PC-3 (cell line): Measurements from ENCODE around the gene LIPA. TPM values are rescaled to one million over a fixed set of nuclear protein-coding genes. Genes with fewer than 3 reads are reported as not detected.

Source experiments
- ATAC-seq: fragments of 200-7000 bp; cut with Tn5 transposase; 2 replicates; pipeline ENCODE4 v1.9.1; 2020; ENCODE audit warnings: mild to moderate bottlenecking, moderate library complexity
- BruUV-seq: library from RNA; stranded (reverse); fragments of 400-500 nt; replicated peaks from 2 replicates; lab custom pipeline; 2021; lab: Mats Ljungman, UMichigan
- CTCF ChIA-PET: fragments of 300-600 bp; sonication (Branson Sonifier 250); formaldehyde crosslinking; loops from one replicate; lab custom pipeline; 2022; ENCODE audit warnings: antibody characterized with exemption; lab: Charles Lee
- POLR2A ChIA-PET: fragments of 300-600 bp; sonication (Branson Sonifier 250); formaldehyde crosslinking; loops from one replicate; lab custom pipeline; 2022; ENCODE audit warnings: antibody characterized with exemption; ENCODE audit not compliant: unreplicated experiment; lab: Charles Lee
- DNase-seq: peaks from one replicate; pipeline ENCODE4 v3.0.0-alpha.2; 2015
- H2AFZ ChIP-seq: fragments of 300-600 bp; sonication (generic); 2 replicates; pipeline ENCODE4 v1.6.0; 2016; ENCODE audit warnings: antibody characterized with exemption, low read length
- H3F3A ChIP-seq: fragments of 300-600 bp; sonication (generic); one replicate; pipeline ENCODE4 v1.6.0; 2017; ENCODE audit warnings: antibody characterized with exemption, low read length, control low read depth, mild to moderate bottlenecking; ENCODE audit not compliant: unreplicated experiment
- H3K27ac ChIP-seq: fragments of 300-600 bp; sonication (generic); 2 replicates; pipeline ENCODE4 v1.5.1; 2016; ENCODE audit warnings: mild to moderate bottlenecking, low read length
- H3K27me3 ChIP-seq: fragments of 300-600 bp; sonication (generic); 2 replicates; pipeline ENCODE4 v1.6.1; 2016; ENCODE audit warnings: low read length, mixed read lengths
- H3K36me3 ChIP-seq: fragments of 300-600 bp; sonication (generic); 2 replicates; pipeline ENCODE4 v1.6.1; 2016; ENCODE audit warnings: low read depth, mixed run types, low read length, mixed read lengths
- H3K4me1 ChIP-seq: fragments of 300-600 bp; sonication (generic); 2 replicates; pipeline ENCODE4 v1.5.1; 2016; ENCODE audit warnings: low read length; ENCODE audit not compliant: insufficient read depth
- H3K4me2 ChIP-seq: fragments of 300-600 bp; sonication (generic); 2 replicates; pipeline ENCODE4 v1.6.0; 2016; ENCODE audit warnings: low read length
- H3K4me3 ChIP-seq: fragments of 300-600 bp; sonication (generic); 2 replicates; pipeline ENCODE4 v1.5.1; 2016; ENCODE audit warnings: mild to moderate bottlenecking, low read length, mixed read lengths
- H3K79me2 ChIP-seq: fragments of 300-600 bp; sonication (generic); 2 replicates; pipeline ENCODE4 v1.6.1; 2017; ENCODE audit warnings: low read length, mixed read lengths
- H3K9ac ChIP-seq: fragments of 300-600 bp; sonication (generic); 2 replicates; pipeline ENCODE4 v1.6.0; 2016; ENCODE audit warnings: mild to moderate bottlenecking, low read length
- H3K9me2 ChIP-seq: fragments of 300-600 bp; sonication (generic); replicated peaks from 2 replicates; pipeline ENCODE4 v1.6.1; 2016; ENCODE audit warnings: mixed run types, low read length, mixed read lengths
- H3K9me3 ChIP-seq: fragments of 300-600 bp; sonication (generic); 2 replicates; pipeline ENCODE4 v1.6.1; 2016; ENCODE audit warnings: low read length, mixed read lengths
- H4K20me1 ChIP-seq: fragments of 300-600 bp; sonication (generic); 2 replicates; pipeline ENCODE4 v1.6.1; 2016; ENCODE audit warnings: low read length, mixed read lengths
- EZH2 ChIP-seq: fragments of 300-600 bp; sonication (generic); IDR thresholded peaks from one replicate; pipeline ENCODE4 v1.6.1; 2017; ENCODE audit warnings: antibody characterized with exemption, mild to moderate bottlenecking, low read length; ENCODE audit not compliant: unreplicated experiment
- EZH2phosphoT487 ChIP-seq: fragments of 300-600 bp; sonication (generic); IDR thresholded peaks from 2 replicates; pipeline ENCODE4 v1.6.1; 2018; ENCODE audit warnings: mild to moderate bottlenecking, antibody characterized with exemption, low read length, borderline replicate concordance
- intact Hi-C: fragments of 100-400 bp; cut with micrococcal nuclease; formaldehyde crosslinking; loops from 2 replicates; pipeline ENCODE4 v1.9.0; 2023
- total RNA-seq: library from RNA; depleted of rRNA; stranded (reverse); fragments of >200 nt; gene quantifications from 2 replicates; pipeline ENCODE4 v1.2.3, GENCODE V29; 2014
- TF ChIP-seq, protein P1 (sequence below): fragments of 300-600 bp; sonication (generic); conservative IDR thresholded peaks from 2 replicates; pipeline ENCODE4 v1.5.1; 2017; ENCODE audit warnings: antibody characterized with exemption, low read depth, mild to moderate bottlenecking, low read length

LIPA gene
- total RNA-seq, 1 experiment from 2014 or later = 55.7 TPM

DNA sequence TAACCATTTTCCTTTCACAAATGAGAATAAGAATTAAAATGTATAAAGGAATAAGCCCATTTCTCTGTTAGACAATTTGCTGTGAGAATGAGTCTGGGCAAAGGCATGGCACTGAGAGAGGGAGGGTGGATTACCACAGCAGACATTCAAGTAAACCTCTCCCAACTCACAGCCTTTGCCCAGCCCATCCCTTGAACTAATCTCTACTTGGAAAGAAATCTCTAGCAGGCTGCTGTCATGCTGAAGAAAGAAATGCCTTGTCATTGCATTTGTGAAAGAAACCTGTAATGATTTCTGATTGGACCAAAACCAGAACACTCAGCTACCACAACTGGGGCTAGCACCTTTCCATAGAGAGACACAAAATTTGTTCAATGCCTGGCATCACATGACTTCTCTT lies 83.7 kb downstream of the LIPA start:
- BruUV-seq = no TSS peak
- Histone ChIP-seq H3K9ac (no peak overlapping the region), H4K20me1 (no peaks in the 10 kb centered on the region), H3K4me2 (no peak overlapping the region), H3K79me2 (no peaks in the 10 kb centered on the region), H3K4me1 (no peaks in the 10 kb centered on the region), H3K9me3 (no peaks in the 10 kb centered on the region), H3K36me3 (no peaks in the 10 kb centered on the region), H3K4me3 (no peak overlapping the region), H3K27me3 (no peaks in the 10 kb centered on the region; the same call in 1 of the 2 replicates), H2AFZ (no peak overlapping the region), H3F3A (no peaks in the 10 kb centered on the region), H3K27ac (no peak overlapping the region), H3K9me2 (no peaks in the 10 kb centered on the region)
- ATAC-seq (no peak), DNase-seq (no peak)
- TF ChIP-seq, protein P1, sequence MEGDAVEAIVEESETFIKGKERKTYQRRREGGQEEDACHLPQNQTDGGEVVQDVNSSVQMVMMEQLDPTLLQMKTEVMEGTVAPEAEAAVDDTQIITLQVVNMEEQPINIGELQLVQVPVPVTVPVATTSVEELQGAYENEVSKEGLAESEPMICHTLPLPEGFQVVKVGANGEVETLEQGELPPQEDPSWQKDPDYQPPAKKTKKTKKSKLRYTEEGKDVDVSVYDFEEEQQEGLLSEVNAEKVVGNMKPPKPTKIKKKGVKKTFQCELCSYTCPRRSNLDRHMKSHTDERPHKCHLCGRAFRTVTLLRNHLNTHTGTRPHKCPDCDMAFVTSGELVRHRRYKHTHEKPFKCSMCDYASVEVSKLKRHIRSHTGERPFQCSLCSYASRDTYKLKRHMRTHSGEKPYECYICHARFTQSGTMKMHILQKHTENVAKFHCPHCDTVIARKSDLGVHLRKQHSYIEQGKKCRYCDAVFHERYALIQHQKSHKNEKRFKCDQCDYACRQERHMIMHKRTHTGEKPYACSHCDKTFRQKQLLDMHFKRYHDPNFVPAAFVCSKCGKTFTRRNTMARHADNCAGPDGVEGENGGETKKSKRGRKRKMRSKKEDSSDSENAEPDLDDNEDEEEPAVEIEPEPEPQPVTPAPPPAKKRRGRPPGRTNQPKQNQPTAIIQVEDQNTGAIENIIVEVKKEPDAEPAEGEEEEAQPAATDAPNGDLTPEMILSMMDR = no peak
- no peak for TF ChIP-seq EZH2phosphoT487
- no peak for TF ChIP-seq EZH2
- intact Hi-C loops = no loop called here
- ChIA-PET CTCF (no interaction called here), POLR2A (no interaction called here)

GRCh38 chr10:89165923-89166322 lies 85.7 kb downstream of the LIPA start:
- no peaks in the 10 kb centered on the region for H3K4me1 ChIP-seq
- no peak overlapping the region for H3K4me2 ChIP-seq
- H3K27ac ChIP-seq = no peak overlapping the region
- ChIA-PET POLR2A (no interaction called here), CTCF (no interaction called here)
- H3K4me3 ChIP-seq = no peak overlapping the region
- H3K9ac ChIP-seq = no peak overlapping the region
- peak; percentile 43 for DNase-seq
- H3F3A ChIP-seq = no peaks in the 10 kb centered on the region
- H4K20me1 ChIP-seq = no peaks in the 10 kb centered on the region
- H3K36me3 ChIP-seq = no peaks in the 10 kb centered on the region
- no peak overlapping the region for H2AFZ ChIP-seq
- H3K27me3 ChIP-seq = no peaks in the 10 kb centered on the region; the same call in 1 of the 2 replicates
- BruUV-seq = no TSS peak
- no peaks in the 10 kb centered on the region for H3K9me3 ChIP-seq
- H3K9me2 ChIP-seq = no peaks in the 10 kb centered on the region
- H3K79me2 ChIP-seq = no peaks in the 10 kb centered on the region
- TF ChIP-seq, protein P1 = no peak
- TF ChIP-seq EZH2 = no peak
- no peak for TF ChIP-seq EZH2phosphoT487
- intact Hi-C loops = no loop called here
- ATAC-seq = no peak

DNA sequence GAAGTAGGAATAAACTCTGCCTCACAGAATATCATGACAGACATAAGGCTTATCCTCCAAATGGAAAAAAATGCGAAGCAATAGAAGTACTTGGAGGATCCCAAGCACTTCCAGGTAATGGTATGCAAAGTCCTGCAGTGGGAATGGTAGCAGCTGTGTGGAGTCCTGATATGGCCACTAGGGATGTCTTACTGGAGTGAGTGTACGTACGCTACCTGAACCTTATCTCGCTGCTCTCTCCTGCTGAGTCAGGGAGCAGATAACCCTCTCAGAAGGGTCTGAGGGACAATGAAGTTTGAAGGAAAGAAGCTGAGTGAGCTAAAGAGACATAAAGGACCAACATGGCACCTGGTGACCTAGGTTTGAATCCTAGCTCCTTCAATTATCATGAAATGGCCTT lies 86.7 kb downstream of the LIPA start:
- Histone ChIP-seq H3K27ac (no peak overlapping the region), H3K9me2 (no peaks in the 10 kb centered on the region), H3K9me3 (no peaks in the 10 kb centered on the region), H3K4me2 (no peak overlapping the region), H3K9ac (no peak overlapping the region), H3K4me1 (no peaks in the 10 kb centered on the region), H4K20me1 (no peaks in the 10 kb centered on the region), H2AFZ (no peak overlapping the region), H3K79me2 (no peaks in the 10 kb centered on the region), H3F3A (no peaks in the 10 kb centered on the region), H3K36me3 (no peaks in the 10 kb centered on the region), H3K4me3 (no peak overlapping the region), H3K27me3 (no peaks in the 10 kb centered on the region; the same call in 1 of the 2 replicates)
- BruUV-seq = no TSS peak
- no peak for TF ChIP-seq EZH2phosphoT487
- intact Hi-C loops = no loop called here
- CTCF ChIA-PET = no interaction called here
- DNase-seq = no peak
- ATAC-seq = no peak
- POLR2A ChIA-PET = no interaction called here
